Measurements from ENCODE around the gene GNA14. TPM values are rescaled to one million over a fixed set of nuclear protein-coding genes. Genes with fewer than 3 reads are reported as not detected.

Gene GNA14
- polyA plus RNA-seq, 1 donor from 2014 or later, result not detected

DNA sequence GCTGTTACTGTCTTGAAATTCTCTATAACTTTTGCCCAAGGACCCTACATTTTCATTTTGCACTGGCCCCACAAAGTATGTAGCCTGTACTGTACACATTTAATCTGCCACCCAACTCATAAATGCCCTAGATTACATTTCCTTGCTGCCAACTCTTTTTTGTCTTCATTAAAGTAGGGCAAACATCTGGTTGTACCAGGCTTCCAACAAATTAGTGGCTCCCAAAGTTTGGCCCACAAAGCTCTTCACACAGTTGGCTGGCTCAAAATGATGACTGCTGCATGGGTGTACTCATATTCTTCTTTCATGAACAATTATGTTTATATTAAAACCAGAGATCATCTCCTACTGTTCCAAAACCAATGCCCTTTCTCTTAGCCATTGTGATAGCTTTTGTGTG, 45.3 kb downstream of the GNA14 start:
- Mint-ChIP-seq H3K27ac (no peak overlapping the region), H3K27me3 (peaks cover 2% of the 10 kb centered on the region), H3K9me3 (peaks cover 0 to 2% (median 2%) of the 10 kb centered on the region in 3 donors), H3K36me3 (no peaks in the 10 kb centered on the region), H3K4me3 (no peak overlapping the region), H3K4me1 (no peaks in the 10 kb centered on the region)

DNA sequence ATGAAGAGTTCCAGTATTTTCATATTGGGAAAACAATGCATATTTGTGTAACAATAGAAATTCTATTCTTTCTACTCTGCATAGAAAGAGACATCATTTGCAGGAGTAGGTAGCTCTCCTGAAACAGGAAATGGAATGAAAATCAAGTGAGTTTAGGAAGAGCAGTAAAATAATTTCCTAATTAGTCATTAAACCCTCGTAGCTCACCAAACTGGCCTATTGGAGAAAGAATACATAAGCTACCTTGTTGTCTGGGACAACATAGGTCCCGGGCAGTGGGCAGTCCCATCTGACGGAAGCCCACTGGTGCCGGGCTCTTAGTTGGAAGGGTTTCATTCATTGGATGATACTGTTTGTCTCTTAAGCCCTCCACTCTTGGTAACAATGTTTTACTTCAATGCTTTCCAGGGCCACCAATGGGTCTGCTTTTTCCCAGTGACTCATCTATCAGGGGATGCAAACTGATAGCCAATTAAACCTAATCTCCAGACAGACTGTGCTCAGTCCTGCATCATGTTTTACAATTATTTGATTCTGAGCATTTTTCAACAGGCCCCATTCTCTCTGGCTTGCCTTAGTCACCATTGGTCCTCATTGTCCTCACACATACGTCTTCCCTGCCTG, 46.5 kb downstream of the GNA14 start:
- Mint-ChIP-seq H3K27ac (no peak overlapping the region), H3K36me3 (no peaks in the 10 kb centered on the region), H3K4me1 (no peaks in the 10 kb centered on the region), H3K27me3 (peaks cover 2% of the 10 kb centered on the region), H3K9me3 (peaks cover 0 to 2% (median 0%) of the 10 kb centered on the region in 3 donors), H3K4me3 (no peak overlapping the region)

GRCh38 chr9:77600810-77601209, 47.3 kb downstream of the GNA14 start:
- H3K36me3 Mint-ChIP-seq, result no peaks in the 10 kb centered on the region
- H3K9me3 Mint-ChIP-seq, result peaks cover 0 to 2% (median 0%) of the 10 kb centered on the region in 3 donors
- H3K27ac Mint-ChIP-seq, result no peak overlapping the region
- H3K4me3 Mint-ChIP-seq, result no peak overlapping the region
- no peaks in the 10 kb centered on the region for H3K4me1 Mint-ChIP-seq
- H3K27me3 Mint-ChIP-seq, result peaks cover 6% of the 10 kb centered on the region

- H3K4me3 Mint-ChIP-seq, result no peak overlapping the region
- H3K36me3 Mint-ChIP-seq, result no peaks in the 10 kb centered on the region
- no peaks in the 10 kb centered on the region for H3K4me1 Mint-ChIP-seq
- H3K27me3 Mint-ChIP-seq, result peaks cover 11% of the 10 kb centered on the region
- peaks cover 0 to 2% (median 0%) of the 10 kb centered on the region in 3 donors for H3K9me3 Mint-ChIP-seq
- H3K27ac Mint-ChIP-seq, result no peak overlapping the region
Observed at GRCh38 chr9:77599492-77599891, 48.6 kb downstream of the GNA14 start.

- Mint-ChIP-seq H3K9me3 (peaks cover 0 to 2% (median 0%) of the 10 kb centered on the region in 3 donors), H3K27ac (no peak overlapping the region), H3K36me3 (no peaks in the 10 kb centered on the region), H3K27me3 (peaks cover 11% of the 10 kb centered on the region), H3K4me3 (no peak overlapping the region), H3K4me1 (no peaks in the 10 kb centered on the region)
Observed at GRCh38 chr9:77598991-77599390, 49.1 kb downstream of the GNA14 start.

- peaks cover 0 to 2% (median 0%) of the 10 kb centered on the region in 3 donors for H3K9me3 Mint-ChIP-seq
Observed at GRCh38 chr9:77598524-77598923, 49.6 kb downstream of the GNA14 start.

DNA sequence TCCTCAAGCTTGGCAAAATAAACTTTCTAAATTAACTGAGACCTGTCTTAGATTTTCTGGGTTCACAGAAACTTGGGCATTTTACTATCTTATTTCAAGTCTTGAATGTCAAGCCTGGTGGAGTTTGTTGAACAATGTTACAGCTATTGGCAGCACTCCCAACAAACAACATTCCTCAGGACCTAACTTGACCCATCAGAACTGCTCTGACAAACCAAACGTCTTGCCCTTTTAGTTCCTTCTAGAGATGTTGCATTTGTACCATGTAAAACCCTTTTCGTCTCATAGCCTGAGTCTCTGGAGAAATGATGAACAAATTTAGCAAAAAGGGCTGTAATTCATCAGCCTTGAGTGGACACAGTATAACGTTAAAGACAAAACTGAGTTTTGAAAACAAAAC, 51.1 kb downstream of the GNA14 start:
- Mint-ChIP-seq H3K27ac (no peak overlapping the region), H3K27me3 (peaks cover 13% of the 10 kb centered on the region), H3K36me3 (no peaks in the 10 kb centered on the region), H3K4me1 (no peaks in the 10 kb centered on the region), H3K4me3 (no peak overlapping the region), H3K9me3 (peaks cover 0 to 2% (median 0%) of the 10 kb centered on the region in 3 donors)

More at GRCh38 chr9:77598524-77598923, 49.6 kb downstream of the GNA14 start:
- no peaks in the 10 kb centered on the region for H3K36me3 Mint-ChIP-seq
- H3K4me3 Mint-ChIP-seq, result peak overlapping the region in 1 of 4 donors; percentile 27
- H3K27ac Mint-ChIP-seq, result no peak overlapping the region
- no peaks in the 10 kb centered on the region for H3K4me1 Mint-ChIP-seq
- H3K27me3 Mint-ChIP-seq, result peaks cover 14% of the 10 kb centered on the region

- Mint-ChIP-seq H3K4me1 (no peaks in the 10 kb centered on the region), H3K27ac (no peak overlapping the region), H3K27me3 (peaks cover 11% of the 10 kb centered on the region), H3K4me3 (no peak overlapping the region), H3K36me3 (no peaks in the 10 kb centered on the region), H3K9me3 (peaks cover 0 to 3% (median 0%) of the 10 kb centered on the region in 3 donors)
Observed at GRCh38 chr9:77595426-77596095, 52.6 kb downstream of the GNA14 start.

DNA sequence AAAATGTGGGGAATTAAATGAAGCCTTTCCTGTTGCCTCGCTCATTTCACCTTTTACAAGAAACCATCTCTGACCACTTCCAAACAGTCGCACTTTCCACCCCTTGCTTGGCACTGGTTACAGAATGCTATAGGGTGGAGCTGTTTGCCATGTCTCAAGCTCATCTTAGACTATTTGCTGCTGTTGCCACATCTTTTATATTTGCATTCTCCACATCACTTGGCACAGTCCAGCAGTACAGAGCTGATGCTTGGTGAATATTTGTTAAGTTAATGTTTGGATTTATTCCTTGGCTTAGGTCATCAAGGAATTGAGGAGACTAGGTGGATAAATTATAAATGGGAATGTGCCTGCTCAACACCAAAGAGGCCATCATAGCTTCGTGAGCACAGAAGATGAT, 53.2 kb downstream of the GNA14 start:
- H3K9me3 Mint-ChIP-seq, result peaks cover 0 to 3% (median 0%) of the 10 kb centered on the region in 3 donors
- H3K4me3 Mint-ChIP-seq, result no peak overlapping the region
- no peaks in the 10 kb centered on the region for H3K4me1 Mint-ChIP-seq
- H3K27me3 Mint-ChIP-seq, result peaks cover 11% of the 10 kb centered on the region
- H3K27ac Mint-ChIP-seq, result no peak overlapping the region
- H3K36me3 Mint-ChIP-seq, result no peaks in the 10 kb centered on the region

DNA sequence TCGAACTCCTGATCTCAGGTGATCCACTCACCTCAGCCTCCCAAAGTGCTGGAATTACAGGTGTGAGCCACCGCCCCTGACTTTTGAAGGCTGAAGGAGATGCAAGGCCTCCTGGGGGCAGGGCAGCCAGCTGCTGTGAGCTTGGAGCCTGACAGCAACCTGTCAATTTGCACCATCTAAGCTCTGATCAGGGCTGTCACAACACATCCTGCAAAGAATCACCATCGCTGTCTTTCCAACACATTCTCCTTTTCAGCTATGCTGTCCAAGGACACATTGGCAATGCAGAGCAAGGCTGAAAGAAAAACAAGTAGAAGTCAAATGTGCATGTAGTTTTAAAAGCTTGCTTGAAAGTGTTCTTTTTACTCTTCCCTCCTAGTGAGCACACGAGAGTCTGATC, 54.6 kb downstream of the GNA14 start:
- H3K27ac Mint-ChIP-seq, result no peak overlapping the region
- no peak overlapping the region for H3K4me3 Mint-ChIP-seq
- H3K4me1 Mint-ChIP-seq, result no peaks in the 10 kb centered on the region
- H3K27me3 Mint-ChIP-seq, result peaks cover 11% of the 10 kb centered on the region
- H3K36me3 Mint-ChIP-seq, result no peaks in the 10 kb centered on the region
- peaks cover 0 to 3% (median 0%) of the 10 kb centered on the region in 3 donors for H3K9me3 Mint-ChIP-seq

- no peaks in the 10 kb centered on the region for H3K4me1 Mint-ChIP-seq
- H3K27me3 Mint-ChIP-seq, result peaks cover 11% of the 10 kb centered on the region
- peaks cover 0 to 3% (median 0%) of the 10 kb centered on the region in 3 donors for H3K9me3 Mint-ChIP-seq
- H3K27ac Mint-ChIP-seq, result no peak overlapping the region
- H3K4me3 Mint-ChIP-seq, result no peak overlapping the region
- no peaks in the 10 kb centered on the region for H3K36me3 Mint-ChIP-seq
Observed at GRCh38 chr9:77592476-77592875, 55.6 kb downstream of the GNA14 start.

DNA sequence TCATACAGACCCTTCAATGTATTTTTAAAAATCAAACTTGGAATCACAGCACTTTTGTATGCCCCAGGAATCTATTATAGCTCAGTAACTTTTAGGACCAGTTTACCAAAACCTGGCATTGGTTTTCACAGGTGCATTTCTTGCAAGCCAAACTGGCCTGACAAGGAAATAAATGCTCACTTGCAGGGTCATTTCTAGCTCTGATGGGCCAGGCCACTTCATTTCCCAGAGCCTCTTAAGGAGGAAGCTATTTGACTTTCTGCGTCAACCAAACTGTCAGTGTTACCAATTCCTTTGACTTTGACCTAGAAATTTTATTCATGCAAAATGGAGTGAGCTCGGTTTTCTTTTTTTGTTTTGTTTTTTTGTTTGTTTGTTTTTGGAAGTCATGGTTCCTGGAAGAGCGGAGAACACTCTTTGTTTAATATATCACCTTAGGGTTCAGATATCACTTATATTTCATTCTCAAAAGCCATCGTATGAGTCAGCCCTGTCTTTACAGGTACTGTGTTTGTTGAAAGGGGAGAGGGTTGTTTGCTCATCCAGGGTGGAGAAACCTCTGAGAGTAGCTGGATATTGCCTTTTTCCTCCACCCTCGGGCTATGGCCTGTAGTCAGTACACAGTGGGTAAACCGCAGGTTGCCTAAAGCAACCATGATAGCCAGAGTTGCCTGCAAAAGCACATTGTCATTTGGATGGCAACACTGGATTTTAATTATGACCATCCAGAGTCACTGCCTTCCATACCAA, 58.9 kb downstream of the GNA14 start:
- Mint-ChIP-seq H3K4me1 (no peaks in the 10 kb centered on the region), H3K9me3 (peaks cover 0 to 3% (median 0%) of the 10 kb centered on the region in 3 donors), H3K27me3 (peaks cover 5% of the 10 kb centered on the region), H3K4me3 (no peak overlapping the region), H3K27ac (no peak overlapping the region), H3K36me3 (no peaks in the 10 kb centered on the region)

- peaks cover 2% of the 10 kb centered on the region for H3K27me3 Mint-ChIP-seq
- no peaks in the 10 kb centered on the region for H3K36me3 Mint-ChIP-seq
- H3K9me3 Mint-ChIP-seq, result peaks cover 0 to 5% (median 0%) of the 10 kb centered on the region in 3 donors
- no peaks in the 10 kb centered on the region for H3K4me1 Mint-ChIP-seq
- H3K27ac Mint-ChIP-seq, result no peak overlapping the region
- H3K4me3 Mint-ChIP-seq, result no peak overlapping the region
Observed at GRCh38 chr9:77588271-77588937, 59.7 kb downstream of the GNA14 start.

DNA sequence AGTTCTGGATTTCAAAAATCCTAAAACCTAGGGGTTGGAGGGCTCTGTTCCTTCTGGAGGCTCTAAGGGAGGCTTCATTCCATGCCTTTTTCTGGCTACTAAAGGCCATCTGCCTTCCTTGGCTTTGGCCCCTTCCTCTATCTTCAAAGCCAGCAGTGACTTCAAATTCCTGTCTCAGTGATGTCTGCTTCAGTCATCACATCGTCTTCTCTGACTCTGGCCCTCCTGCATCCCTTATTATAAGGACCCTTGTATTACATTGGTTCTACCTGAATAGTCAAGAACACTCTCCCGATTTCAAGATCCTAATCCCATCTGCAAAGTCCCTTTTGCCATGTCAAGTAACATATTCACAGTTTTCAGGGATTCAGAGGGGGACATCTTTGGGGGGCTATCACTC, 60.3 kb downstream of the GNA14 start:
- Mint-ChIP-seq H3K27ac (no peak overlapping the region), H3K9me3 (peaks cover 0 to 5% (median 0%) of the 10 kb centered on the region in 3 donors), H3K27me3 (peaks cover 2% of the 10 kb centered on the region), H3K4me1 (no peaks in the 10 kb centered on the region), H3K36me3 (no peaks in the 10 kb centered on the region), H3K4me3 (no peak overlapping the region)

DNA sequence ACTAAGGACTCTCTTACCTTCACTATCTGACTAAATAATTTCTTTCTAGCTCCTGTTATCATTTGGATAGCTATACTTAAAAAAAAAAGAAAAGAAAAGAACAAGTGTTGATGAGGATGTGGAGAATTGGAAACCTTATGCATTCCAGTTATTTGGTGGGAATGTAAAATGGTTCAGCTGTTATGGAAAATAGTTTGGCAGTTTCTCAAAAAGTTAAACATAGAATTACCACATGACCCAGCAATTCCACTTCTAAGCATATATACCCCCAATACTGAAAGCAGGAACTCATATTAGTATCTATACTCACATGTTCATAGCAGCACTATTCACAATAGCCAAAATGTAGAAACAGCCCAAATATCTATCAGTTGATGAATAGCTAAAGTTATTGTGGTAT, 61.1 kb downstream of the GNA14 start:
- peaks cover 2% of the 10 kb centered on the region for H3K27me3 Mint-ChIP-seq
- peak overlapping the region in 1 of 4 donors; percentile 23 for H3K4me3 Mint-ChIP-seq

More for the DNA sequence above, 61.1 kb downstream of the GNA14 start:
- Mint-ChIP-seq H3K36me3 (no peaks in the 10 kb centered on the region), H3K9me3 (peaks cover 0 to 5% (median 4%) of the 10 kb centered on the region in 3 donors), H3K27ac (no peak overlapping the region), H3K4me1 (no peaks in the 10 kb centered on the region)
